ENCODE results near the gene FBXL19. TPM values are rescaled to one million over a fixed set of nuclear protein-coding genes. Genes with fewer than 3 reads are reported as not detected.

Gene FBXL19
- total and polyA plus RNA-seq, 2 of the 8 experiments (the other 6 are each of a cell fraction or from before 2014, with no cell fraction given): 47.2 to 72.2 TPM

- Histone ChIP-seq H3K79me1 (ENCODE audit: low read depth, low read length) (peaks cover 4% of the 10 kb centered on the region), H2BK5ac (ENCODE audit: low read depth, low read length) (peak overlapping the region; percentile 46), H3K14ac (ENCODE audit: insufficient read length) (no peak overlapping the region), H3K23ac (ENCODE audit: insufficient read length) (no peak overlapping the region), H2BK20ac (ENCODE audit: low read length) (no peak overlapping the region), H3K18ac (ENCODE audit: extremely low read depth, low read length) (peak overlapping the region; percentile 39; the same call in 1 of the 2 replicates), H3K27me3 (replicated peaks in 1 of 4; ENCODE audit: control insufficient read depth in 3 of 4, extremely low read depth in 1 of 4, insufficient read depth in 3 of 4, low read length in 3 of 4) (no peaks in the 10 kb centered on the region), H3K27ac (ENCODE audit: low read depth, low read length) (peak overlapping the region; percentile 57), H4K91ac (replicated peaks; ENCODE audit: insufficient read length, low read length) (no peak overlapping the region), H3K56ac (replicated peaks; ENCODE audit: insufficient read length, low read depth, low read length) (no peak overlapping the region), H3K36me3 (ENCODE audit: control insufficient read depth in 2 of 4, insufficient read depth in 4 of 4, low read length in 3 of 4) (peaks cover 0 to 2% (median 0%) of the 10 kb centered on the region in 4 experiments; a peak in 2 of 8 replicates), H3K9ac (replicated peaks in 1 of 4; ENCODE audit: extremely low read depth in 1 of 4, low read depth in 3 of 4, low read length in 3 of 4) (peak overlapping the region in 3 of 4 experiments; percentile 54 to 58 (median 56); a peak in 5 of 7 replicates), H3K4me1 (replicated peaks in 1 of 4; ENCODE audit: control insufficient read depth in 3 of 4, insufficient read depth in 4 of 4, low read length in 3 of 4) (peaks cover 0 to 5% (median under 1%) of the 10 kb centered on the region in 4 experiments; a peak in 3 of 7 replicates), H3K23me2 (ENCODE audit: low read depth, low read length) (peaks cover 8% of the 10 kb centered on the region; the same call in 1 of the 2 replicates), H4K5ac (ENCODE audit: insufficient read length, low read depth, low read length) (peak overlapping the region; percentile 80), H4K8ac (ENCODE audit: extremely low read depth, insufficient read depth, low read length) (peak overlapping the region; percentile 94), H3K4me3 (ENCODE audit: extremely low read depth in 1 of 4, insufficient read depth in 2 of 4, low read depth in 3 of 4, low read length in 4 of 4) (peak overlapping the region; percentile 54 to 88 (median 72)), H2BK15ac (ENCODE audit: low read length) (no peak overlapping the region), H2AK5ac (ENCODE audit: low read depth, low read length) (no peak overlapping the region), H3K9me3 (ENCODE audit: insufficient read depth in 2 of 2, low read depth in 1 of 2, low read length in 1 of 2) (no peaks in the 10 kb centered on the region), H4K20me1 (replicated peaks in 1 of 2; ENCODE audit: control insufficient read depth in 1 of 2, insufficient read depth in 2 of 2, low read length in 2 of 2) (peaks cover 2 to 3% of the 10 kb centered on the region in 2 experiments), H2BK12ac (ENCODE audit: low read depth, low read length) (no peak overlapping the region), H3K4me2 (ENCODE audit: insufficient read depth in 1 of 2, low read depth in 2 of 2, low read length in 2 of 2) (peak overlapping the region; percentile 55 to 91), H3K4ac (replicated peaks; ENCODE audit: insufficient read length, low read depth, low read length) (no peak overlapping the region), H2AFZ (ENCODE audit: low read length) (peak overlapping the region; percentile 83), H3K79me2 (ENCODE audit: control insufficient read depth in 1 of 2, insufficient read depth in 2 of 2, low read length in 2 of 2) (peaks cover 0 to 10% of the 10 kb centered on the region in 2 experiments; a peak in 2 of 4 replicates), H2BK120ac (replicated peaks; ENCODE audit: low read depth, low read length) (no peak overlapping the region)
- POLR2A ChIA-PET (ENCODE audit: partially characterized antibody): interaction anchor here (0.7 to 1.6 kb wide), 8 partner anchors 14 to 147 kb away, joined by 3 to 4 read pairs (median 3); no protein-coding TSS in a partner anchor
- CTCF ChIA-PET (ENCODE audit: partially characterized antibody): interaction anchor here (0.8 to 8.0 kb wide), 3 partner anchors 20 to 77 kb away, joined by 4 to 63 read pairs (median 8); no protein-coding TSS in a partner anchor
- FAIRE-seq: peak; percentile 84
- 1% methylated on average over 37 of the region's 37 CpGs; no CpG with 5 or more reads in 1 of the 2 experiments for WGBS, 2 experiments (ENCODE audit: extremely low coverage in 1 of 2, insufficient coverage in 1 of 2, insufficient read length in 1 of 2, insufficient replicate concordance in 2 of 2, low coverage in 1 of 2, low lambda C conversion rate in 2 of 2, missing lambda C conversion rate in 1 of 2)
- DNase-seq (ENCODE audit: low read depth in 1 of 2, low spot score in 2 of 2): peak; percentile 90 to 98
- TF ChIP-seq TEAD4 (IDR thresholded peaks at IDR 0.05; ENCODE audit: low read depth, low read length) (no peak), HDAC6 (IDR thresholded peaks at IDR 0.05; ENCODE audit: low read depth, low read length) (no peak), SAP30 (IDR thresholded peaks at IDR 0.05; ENCODE audit: insufficient read depth, insufficient replicate concordance, low read length) (peak; percentile 62), SIN3A (conservative IDR thresholded peaks at IDR 0.05 in 1 of 2, IDR thresholded peaks at IDR 0.05 in 1 of 2; ENCODE audit: low read depth in 1 of 2, low read length in 2 of 2) (0 out of 4 replicates have a peak, but pooled peaks have one; percentile 20 to 40), CREB1 (IDR thresholded peaks at IDR 0.05) (peak; percentile 50; the same call in 1 of the 2 replicates), HDAC2 (IDR thresholded peaks at IDR 0.05; ENCODE audit: borderline replicate concordance in 1 of 2, low read depth in 2 of 2, low read length in 2 of 2) (peak; percentile 95 to 99; a peak in 3 of 4 replicates), YY1 (IDR thresholded peaks at IDR 0.05; ENCODE audit: low read depth, low read length) (peak; percentile 84), KDM1A (IDR thresholded peaks at IDR 0.05; ENCODE audit: borderline replicate concordance, low read length) (peak; percentile 99), SUZ12 (IDR thresholded peaks at IDR 0.05; ENCODE audit: low read length) (no peak), CEBPB (IDR thresholded peaks at IDR 0.05; ENCODE audit: low read depth, low read length) (no peak), FOSL1 (IDR thresholded peaks at IDR 0.05; ENCODE audit: insufficient read depth, low read depth, low read length) (no peak)
These were observed 1.5 kb upstream of the FBXL19 start for GRCh38 chr16:30921748-30922419.
